ENCODE data around the gene TF. TPM values are rescaled to one million over a fixed set of nuclear protein-coding genes. Genes with fewer than 3 reads are reported as not detected.

TF gene
- total and polyA plus RNA-seq, 2 experiments from 2014 or later: 0.33 to 3.0 TPM

DNA sequence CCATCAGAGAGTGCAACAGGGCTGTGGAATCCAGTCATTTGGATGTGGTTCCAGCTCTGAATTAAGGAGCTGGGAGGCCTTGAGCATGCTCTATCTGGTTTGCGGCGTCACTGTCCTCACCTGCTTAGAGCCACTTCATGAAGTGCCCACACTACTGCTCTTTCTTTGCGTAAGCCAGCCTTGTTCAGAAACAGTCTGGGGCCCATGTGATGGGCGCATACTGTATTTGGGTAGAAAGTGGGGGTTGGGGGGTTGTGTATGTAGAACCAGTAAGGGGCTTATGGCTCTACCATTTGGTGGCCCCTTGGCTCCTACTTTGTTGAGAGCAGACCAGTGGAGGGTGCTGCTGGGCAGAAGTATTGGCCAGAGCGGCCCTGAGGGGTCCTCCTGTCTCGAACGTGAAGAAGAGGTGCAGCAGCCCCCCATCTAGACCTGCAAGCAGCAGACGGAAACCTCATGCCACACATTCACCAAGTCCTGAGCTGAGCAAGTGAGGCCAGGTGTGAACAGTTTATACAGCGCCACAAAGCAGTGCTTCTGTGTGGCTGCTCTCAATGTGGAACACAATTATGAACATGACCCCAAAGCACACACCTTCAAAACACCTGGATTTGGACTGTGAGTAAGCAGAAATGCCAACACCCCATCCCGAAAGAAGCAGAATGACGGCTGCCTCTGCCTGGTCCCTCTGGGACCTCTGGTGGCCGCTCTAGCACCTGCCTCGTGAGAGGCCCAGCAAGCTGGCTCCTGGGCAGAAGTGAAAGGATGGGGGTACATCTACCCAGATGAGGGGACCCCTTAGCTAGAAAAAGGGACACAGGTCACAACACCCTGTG is 86.0 kb downstream of the TF start:
- DNase-seq (ENCODE audit: low read depth in 1 of 2, low spot score in 1 of 2): no peak
- TF ChIP-seq, protein P1, sequence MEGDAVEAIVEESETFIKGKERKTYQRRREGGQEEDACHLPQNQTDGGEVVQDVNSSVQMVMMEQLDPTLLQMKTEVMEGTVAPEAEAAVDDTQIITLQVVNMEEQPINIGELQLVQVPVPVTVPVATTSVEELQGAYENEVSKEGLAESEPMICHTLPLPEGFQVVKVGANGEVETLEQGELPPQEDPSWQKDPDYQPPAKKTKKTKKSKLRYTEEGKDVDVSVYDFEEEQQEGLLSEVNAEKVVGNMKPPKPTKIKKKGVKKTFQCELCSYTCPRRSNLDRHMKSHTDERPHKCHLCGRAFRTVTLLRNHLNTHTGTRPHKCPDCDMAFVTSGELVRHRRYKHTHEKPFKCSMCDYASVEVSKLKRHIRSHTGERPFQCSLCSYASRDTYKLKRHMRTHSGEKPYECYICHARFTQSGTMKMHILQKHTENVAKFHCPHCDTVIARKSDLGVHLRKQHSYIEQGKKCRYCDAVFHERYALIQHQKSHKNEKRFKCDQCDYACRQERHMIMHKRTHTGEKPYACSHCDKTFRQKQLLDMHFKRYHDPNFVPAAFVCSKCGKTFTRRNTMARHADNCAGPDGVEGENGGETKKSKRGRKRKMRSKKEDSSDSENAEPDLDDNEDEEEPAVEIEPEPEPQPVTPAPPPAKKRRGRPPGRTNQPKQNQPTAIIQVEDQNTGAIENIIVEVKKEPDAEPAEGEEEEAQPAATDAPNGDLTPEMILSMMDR (IDR thresholded peaks at IDR 0.05; ENCODE audit: low read depth, low read length): no peak

GRCh38 chr3:133832802-133833144 is 86.6 kb downstream of the TF start:
- no peaks in the 10 kb centered on the region for H3K4me1 ChIP-seq (ENCODE audit: low read depth)
- no peak overlapping the region for H3K4me3 ChIP-seq
- no peaks in the 10 kb centered on the region for H3K27me3 ChIP-seq
- no peak overlapping the region for H3K27ac ChIP-seq
- TF ChIP-seq, protein P1 (IDR thresholded peaks at IDR 0.05; ENCODE audit: low read depth, low read length): no peak
- no peaks in the 10 kb centered on the region for H3K36me3 ChIP-seq
- no peaks in the 10 kb centered on the region for H3K9me3 ChIP-seq (ENCODE audit: low read depth)
- no peak for DNase-seq (ENCODE audit: low read depth in 1 of 2, low spot score in 1 of 2)

More for the DNA sequence above, 86.0 kb downstream of the TF start:
- Histone ChIP-seq H3K4me1 (ENCODE audit: low read depth) (no peaks in the 10 kb centered on the region), H3K27ac (no peak overlapping the region), H3K27me3 (no peaks in the 10 kb centered on the region), H3K9me3 (ENCODE audit: low read depth) (no peaks in the 10 kb centered on the region), H3K4me3 (no peak overlapping the region), H3K36me3 (no peaks in the 10 kb centered on the region)

- Histone ChIP-seq H3K36me3 (no peaks in the 10 kb centered on the region), H3K9me3 (ENCODE audit: low read depth) (no peaks in the 10 kb centered on the region), H3K27ac (no peak overlapping the region), H3K4me3 (no peak overlapping the region), H3K27me3 (no peaks in the 10 kb centered on the region), H3K4me1 (ENCODE audit: low read depth) (no peaks in the 10 kb centered on the region)
- DNase-seq (ENCODE audit: low read depth in 1 of 2, low spot score in 1 of 2): no peak
- TF ChIP-seq, protein P1 (IDR thresholded peaks at IDR 0.05; ENCODE audit: low read depth, low read length): no peak
These were observed 87.1 kb downstream of the TF start for GRCh38 chr3:133833267-133833666.

DNA sequence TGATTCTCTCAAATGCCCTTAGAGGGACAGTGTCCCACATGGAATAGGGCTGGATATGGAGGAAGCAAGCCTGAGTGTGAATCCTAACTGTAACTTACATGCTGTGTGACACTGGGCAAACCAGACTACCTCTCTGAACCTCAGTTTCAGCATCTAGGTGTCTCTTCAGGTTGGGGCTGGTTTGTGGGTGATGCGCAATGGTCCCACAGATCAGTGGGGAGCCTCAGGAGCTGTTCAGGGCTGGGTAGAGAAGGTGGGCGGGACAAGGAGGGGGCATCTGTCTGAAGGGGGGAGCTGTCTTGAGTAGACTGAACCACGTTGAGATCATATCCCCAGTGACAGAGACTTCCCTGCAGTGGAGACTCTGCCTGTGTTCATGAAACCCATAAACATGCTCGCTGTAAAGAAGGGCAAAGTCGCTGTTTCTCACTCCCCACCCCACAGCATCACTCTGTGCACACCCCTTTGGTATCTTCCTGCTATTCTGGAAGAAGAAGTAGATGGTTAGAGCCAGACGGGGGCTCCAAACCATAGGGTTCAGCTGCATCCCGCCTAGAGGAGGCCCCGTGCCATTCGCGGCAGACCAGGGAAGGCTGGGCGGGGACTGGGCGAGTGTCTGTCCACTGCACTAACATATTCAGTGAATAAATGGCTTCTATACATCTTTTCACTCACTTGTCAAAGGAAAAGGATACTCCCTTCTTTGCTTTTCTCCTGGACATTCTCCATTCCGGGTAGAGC is 87.9 kb downstream of the TF start:
- Histone ChIP-seq H3K9me3 (ENCODE audit: low read depth) (no peaks in the 10 kb centered on the region), H3K36me3 (no peaks in the 10 kb centered on the region), H3K4me3 (no peak overlapping the region), H3K27me3 (no peaks in the 10 kb centered on the region), H3K4me1 (ENCODE audit: low read depth) (no peaks in the 10 kb centered on the region), H3K27ac (no peak overlapping the region)
- DNase-seq (ENCODE audit: low read depth in 1 of 2, low spot score in 1 of 2): no peak
- TF ChIP-seq, protein P1 (IDR thresholded peaks at IDR 0.05; ENCODE audit: low read depth, low read length): no peak

DNA sequence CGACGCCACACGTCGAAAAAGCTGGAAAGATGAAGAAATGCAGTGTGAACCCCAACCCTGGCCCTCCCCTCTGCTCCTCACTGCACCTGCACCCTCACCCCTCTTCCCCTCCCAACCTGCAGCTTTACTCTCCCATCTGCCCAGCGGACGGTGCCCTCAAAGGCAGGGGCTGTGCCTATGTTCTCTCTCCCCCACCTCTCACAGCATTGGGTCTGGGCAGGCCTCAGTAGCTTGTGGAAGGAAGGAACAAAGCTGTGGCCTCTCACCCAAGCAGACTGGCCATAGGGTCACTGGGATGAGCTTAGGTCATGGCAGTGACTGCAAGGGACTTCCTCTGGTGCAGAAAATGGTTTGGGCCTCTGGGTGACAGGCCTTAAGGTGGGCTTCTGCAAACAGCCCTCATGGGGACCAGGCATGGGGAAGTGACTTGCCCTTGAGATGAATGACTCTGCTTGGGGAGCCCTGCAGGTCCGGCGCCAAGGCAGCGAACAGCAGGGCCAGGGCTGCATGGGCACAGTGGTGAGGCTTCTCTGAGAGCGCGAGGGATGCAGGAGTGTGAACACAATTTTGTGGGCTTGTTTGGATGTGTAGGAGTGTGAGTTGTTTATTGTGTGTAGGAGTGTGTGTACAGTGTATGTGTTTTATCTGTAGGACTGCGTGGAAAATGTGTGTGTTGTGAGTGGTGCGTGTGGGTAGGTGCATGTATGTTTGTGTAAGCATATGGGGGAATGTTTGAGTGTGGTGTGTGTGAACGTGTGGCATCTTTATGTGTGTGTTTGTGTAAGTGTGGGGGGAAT is 88.6 kb downstream of the TF start:
- TF ChIP-seq, protein P1 (IDR thresholded peaks at IDR 0.05; ENCODE audit: low read depth, low read length): no peak
- DNase-seq (ENCODE audit: low read depth in 1 of 2, low spot score in 1 of 2): no peak

More for the DNA sequence above, 88.6 kb downstream of the TF start:
- Histone ChIP-seq H3K4me1 (ENCODE audit: low read depth) (no peaks in the 10 kb centered on the region), H3K4me3 (no peak overlapping the region), H3K36me3 (no peaks in the 10 kb centered on the region), H3K27me3 (no peaks in the 10 kb centered on the region), H3K27ac (no peak overlapping the region), H3K9me3 (ENCODE audit: low read depth) (no peaks in the 10 kb centered on the region)
